ENCODE data around the gene ACYP2. TPM values are rescaled to one million over a fixed set of nuclear protein-coding genes. Genes with fewer than 3 reads are reported as not detected.

ACYP2 gene
- total RNA-seq, 4 donors from 2014 or later, result 8.4 to 14.0 (median 9.8) TPM

GRCh38 chr2:54271189-54271588 lies 155.8 kb downstream of the ACYP2 start:
- H3K4me3 ChIP-seq, result no peak overlapping the region
- TF ChIP-seq CTCF (IDR thresholded peaks at IDR 0.05) (no peak), POLR2A (IDR thresholded peaks at IDR 0.05) (no peak)

GRCh38 chr2:54271843-54272627 lies 156.6 kb downstream of the ACYP2 start:
- no peak overlapping the region for H3K27ac ChIP-seq
- H3K4me3 ChIP-seq, result no peak overlapping the region
- no peaks in the 10 kb centered on the region for H3K27me3 ChIP-seq
- no peak for TF ChIP-seq POLR2A (IDR thresholded peaks at IDR 0.05)
- TF ChIP-seq CTCF (IDR thresholded peaks at IDR 0.05), result no peak
- no peaks in the 10 kb centered on the region for H3K9me3 ChIP-seq
- H3K4me1 ChIP-seq, result no peaks in the 10 kb centered on the region
- no peaks in the 10 kb centered on the region for H3K36me3 ChIP-seq
- peak in 2 of 3 donors; percentile 20 to 56 for DNase-seq

More at GRCh38 chr2:54271189-54271588, 155.8 kb downstream of the ACYP2 start:
- H3K4me1 ChIP-seq, result no peaks in the 10 kb centered on the region
- H3K36me3 ChIP-seq, result no peaks in the 10 kb centered on the region
- no peaks in the 10 kb centered on the region for H3K9me3 ChIP-seq
- H3K27ac ChIP-seq, result no peak overlapping the region
- H3K27me3 ChIP-seq, result no peaks in the 10 kb centered on the region
- DNase-seq, result no peak

GRCh38 chr2:54274781-54275242 lies 159.4 kb downstream of the ACYP2 start:
- no peaks in the 10 kb centered on the region for H3K4me1 ChIP-seq
- H3K9me3 ChIP-seq, result no peaks in the 10 kb centered on the region
- DNase-seq, result no peak
- H3K27me3 ChIP-seq, result no peaks in the 10 kb centered on the region
- H3K4me3 ChIP-seq, result no peak overlapping the region
- no peak for TF ChIP-seq POLR2A (IDR thresholded peaks at IDR 0.05)
- no peak for TF ChIP-seq CTCF (IDR thresholded peaks at IDR 0.05)
- no peaks in the 10 kb centered on the region for H3K36me3 ChIP-seq
- no peak overlapping the region for H3K27ac ChIP-seq

GRCh38 chr2:54275541-54275940 lies 160.1 kb downstream of the ACYP2 start:
- TF ChIP-seq CTCF (IDR thresholded peaks at IDR 0.05), result no peak
- no peak for TF ChIP-seq POLR2A (IDR thresholded peaks at IDR 0.05)
- Histone ChIP-seq H3K9me3 (no peaks in the 10 kb centered on the region), H3K36me3 (no peaks in the 10 kb centered on the region)

GRCh38 chr2:54279385-54279784 lies 164.0 kb downstream of the ACYP2 start:
- Histone ChIP-seq H3K36me3 (no peaks in the 10 kb centered on the region), H3K4me3 (no peak overlapping the region), H3K4me1 (no peaks in the 10 kb centered on the region), H3K27ac (no peak overlapping the region), H3K27me3 (no peaks in the 10 kb centered on the region), H3K9me3 (no peaks in the 10 kb centered on the region)
- no peak for DNase-seq
- TF ChIP-seq CTCF (IDR thresholded peaks at IDR 0.05) (no peak), POLR2A (IDR thresholded peaks at IDR 0.05) (no peak)

More at GRCh38 chr2:54275541-54275940, 160.1 kb downstream of the ACYP2 start:
- H3K4me3 ChIP-seq, result no peak overlapping the region
- no peak overlapping the region for H3K27ac ChIP-seq
- H3K4me1 ChIP-seq, result no peaks in the 10 kb centered on the region
- no peaks in the 10 kb centered on the region for H3K27me3 ChIP-seq
- DNase-seq, result no peak

All from Peyer's patch (tissue), 4 donors.